HEK293 (cell line): ENCODE results near the gene ZNF732.

ENCODE experiments used
- CTCF ChIA-PET: fragments of 350-600 bp; formaldehyde crosslinking; extraction: SDS; loops from one replicate; lab custom pipeline; 2021; ENCODE audit warnings: antibody characterized with exemption; lab: Yijun Ruan, JAX
- POLR2A ChIA-PET: fragments of 300-600 bp; formaldehyde crosslinking; extraction: SDS; loops from one replicate; lab custom pipeline; 2020; ENCODE audit warnings: antibody characterized with exemption, inconsistent platforms; lab: Yijun Ruan, JAX
- H3K27ac ChIP-seq: fragments of 200-500 bp; sonication (Bioruptor generic); 2 replicates; pipeline ENCODE4 v1.5.1; 2014; ENCODE audit warnings: low read depth, low read length, control low read depth, inconsistent platforms; ENCODE audit errors: extremely low read depth
- H3K36me3 ChIP-seq, 2 experiments: fragments of 200-500 bp in 1 of 2; sonication (Bioruptor generic) in 1 of 2; 1 replicate in 1 of 2; 2 replicates in 1 of 2; pipeline ENCODE4 v1.5.1; 2014 to 2017; ENCODE audit warnings: inconsistent platforms in 2 of 2, low read length in 2 of 2; ENCODE audit not compliant: control insufficient read depth in 2 of 2, insufficient read depth in 1 of 2
- H3K4me1 ChIP-seq: fragments of 200-500 bp; sonication (Bioruptor generic); 2 replicates; pipeline ENCODE4 v1.5.1; 2014; ENCODE audit warnings: mild to moderate bottlenecking, low read length, inconsistent platforms; ENCODE audit not compliant: control insufficient read depth, insufficient read depth
- H3K4me3 ChIP-seq: 2 replicates; pipeline ENCODE4 v1.5.1; 2011; ENCODE audit warnings: low read depth, mild to moderate bottlenecking, control low read depth, low read length, moderate library complexity
- H3K9me3 ChIP-seq: fragments of 200-500 bp; sonication (Bioruptor generic); 2 replicates; pipeline ENCODE4 v1.5.1; 2014; ENCODE audit warnings: low read depth, low read length, inconsistent platforms; ENCODE audit not compliant: control insufficient read depth, insufficient read depth
- BCL11A ChIP-seq: fragments of 450-650 bp; formaldehyde crosslinking; IDR thresholded peaks from 2 replicates; pipeline ENCODE4 v1.5.1; 2016; ENCODE audit warnings: low read depth, missing biosample characterization, missing genetic modification characterization
- PATZ1 ChIP-seq: fragments of 450-650 bp; formaldehyde crosslinking; IDR thresholded peaks from 2 replicates; pipeline ENCODE4 v1.5.1; 2016; ENCODE audit warnings: missing biosample characterization, missing genetic modification characterization
- REST ChIP-seq: fragments of 450-650 bp; formaldehyde crosslinking; IDR thresholded peaks from 2 replicates; pipeline ENCODE4 v1.5.1; 2016; ENCODE audit warnings: missing biosample characterization, missing genetic modification characterization
- YY1 ChIP-seq: fragments of 450-650 bp; formaldehyde crosslinking; IDR thresholded peaks from 2 replicates; pipeline ENCODE4 v1.5.1; 2018; ENCODE audit warnings: missing biosample characterization, missing genetic modification characterization
- ZNF114 ChIP-seq: fragments of 450-650 bp; formaldehyde crosslinking; IDR thresholded peaks from 2 replicates; pipeline ENCODE4 v1.5.0; 2017; ENCODE audit warnings: missing biosample characterization, missing genetic modification characterization
- ZNF248 ChIP-seq: fragments of 450-650 bp; formaldehyde crosslinking; IDR thresholded peaks from 2 replicates; pipeline ENCODE4 v1.5.1; 2017; ENCODE audit warnings: missing biosample characterization, missing genetic modification characterization
- ZNF280C ChIP-seq: fragments of 450-650 bp; formaldehyde crosslinking; IDR thresholded peaks from 2 replicates; pipeline ENCODE4 v1.5.1; 2016; ENCODE audit warnings: missing biosample characterization, missing genetic modification characterization
- ZNF48 ChIP-seq: fragments of 450-650 bp; formaldehyde crosslinking; IDR thresholded peaks from 2 replicates; pipeline ENCODE4 v1.5.1; 2016; ENCODE audit warnings: missing biosample characterization, missing genetic modification characterization
- ZNF501 ChIP-seq: fragments of 450-650 bp; formaldehyde crosslinking; IDR thresholded peaks from 2 replicates; pipeline ENCODE4 v1.5.1; 2016; ENCODE audit warnings: missing biosample characterization, missing genetic modification characterization
- ZNF510 ChIP-seq: fragments of 450-650 bp; formaldehyde crosslinking; IDR thresholded peaks from 2 replicates; pipeline ENCODE4 v1.5.1; 2018; ENCODE audit warnings: mild to moderate bottlenecking, missing genetic modification characterization, missing biosample characterization; ENCODE audit not compliant: insufficient replicate concordance
- ZNF529 ChIP-seq: fragments of 450-650 bp; formaldehyde crosslinking; IDR thresholded peaks from 2 replicates; pipeline ENCODE4 v1.5.1; 2017; ENCODE audit warnings: missing genetic modification characterization, missing biosample characterization; ENCODE audit not compliant: insufficient replicate concordance
- ZNF548 ChIP-seq: fragments of 450-650 bp; formaldehyde crosslinking; IDR thresholded peaks from 2 replicates; pipeline ENCODE4 v1.5.1; 2016; ENCODE audit warnings: missing biosample characterization, missing genetic modification characterization
- ZNF707 ChIP-seq: fragments of 450-650 bp; formaldehyde crosslinking; IDR thresholded peaks from 2 replicates; pipeline ENCODE4 v1.5.1; 2016; ENCODE audit warnings: missing biosample characterization, missing genetic modification characterization

ZNF732 gene

GRCh38 chr4:223913-224497 lies 81.3 kb downstream of the ZNF732 start:
- no peaks in the 10 kb centered on the region for H3K4me1 ChIP-seq
- no peak for TF ChIP-seq YY1 (tag by site-specific recombination)
- TF ChIP-seq ZNF501 (tag by site-specific recombination), result no peak
- no peak for TF ChIP-seq REST
- no peak for TF ChIP-seq PATZ1 (tag by site-specific recombination)
- no peak for TF ChIP-seq ZNF707 (tag by site-specific recombination)
- TF ChIP-seq ZNF248 (tag by site-specific recombination), result no peak
- no peak for TF ChIP-seq ZNF510 (tag by site-specific recombination)
- TF ChIP-seq ZNF529 (tag by site-specific recombination), result no peak
- no peak for TF ChIP-seq ZNF548 (tag by site-specific recombination)
- no peak for TF ChIP-seq ZNF114 (tag by site-specific recombination)
- TF ChIP-seq ZNF48 (tag by site-specific recombination), result no peak
- TF ChIP-seq BCL11A (tag by site-specific recombination), result no peak
- no peak for TF ChIP-seq ZNF280C (tag by site-specific recombination)
- no peaks in the 10 kb centered on the region for H3K36me3 ChIP-seq
- ChIA-PET POLR2A (no interaction called here), CTCF (no interaction called here)
- H3K27ac ChIP-seq, result no peak overlapping the region
- H3K4me3 ChIP-seq, result no peak overlapping the region
- no peaks in the 10 kb centered on the region for H3K9me3 ChIP-seq
